ENCODE results near the gene RNF14. TPM values are rescaled to one million over a fixed set of nuclear protein-coding genes. Genes with fewer than 3 reads are reported as not detected.

Gene RNF14
- total RNA-seq, 1 experiment from 2014 or later: 20.1 TPM

GRCh38 chr5:142016556-142016955, 47.7 kb downstream of the RNF14 start:
- no peak overlapping the region for H3K14ac ChIP-seq (ENCODE audit: insufficient read depth, low read length)
- no peak overlapping the region for H3K56ac ChIP-seq (ENCODE audit: insufficient read length, low read depth, low read length)
- H4K5ac ChIP-seq (ENCODE audit: insufficient read length, low read depth, low read length): no peak overlapping the region
- no peak overlapping the region for H3K27ac ChIP-seq (ENCODE audit: insufficient read length, low read depth, low read length)
- Mint-ChIP-seq H3K9me3 (peaks cover 7 to 11% of the 10 kb centered on the region in 2 experiments; a peak in 4 of 5 replicates), H3K27ac (peak overlapping the region in 1 of 3 experiments; percentile 68; a peak in 1 of 7 replicates), H3K36me3 (ENCODE audit: insufficient read depth in 1 of 3, low read depth in 3 of 3) (peaks cover 0 to 7% (median 2%) of the 10 kb centered on the region in 3 experiments; a peak in 4 of 7 replicates), H3K27me3 (ENCODE audit: low read depth) (no peaks in the 10 kb centered on the region; the same call in 1 of the 2 replicates), H3K4me3 (no peak overlapping the region), H3K4me1 (peaks cover 8 to 11% of the 10 kb centered on the region in 2 experiments)
- H3K27me3 ChIP-seq (ENCODE audit: insufficient read depth, low read length): no peaks in the 10 kb centered on the region
- H3K79me2 ChIP-seq (ENCODE audit: insufficient read depth, low read length): no peaks in the 10 kb centered on the region
- DNase-seq: no peak
- WGBS (ENCODE audit: extremely low coverage, insufficient read length, low lambda C conversion rate): no CpG with 5 or more reads among the region's 4 CpGs
- H2AK5ac ChIP-seq (ENCODE audit: insufficient read length, low read length): no peak overlapping the region
- no peak overlapping the region for H2AFZ ChIP-seq (ENCODE audit: low read length)
- no peak overlapping the region for H2BK12ac ChIP-seq (ENCODE audit: insufficient read length, low read depth, low read length)
- H2BK120ac ChIP-seq (ENCODE audit: low read depth, low read length, poor library complexity, severe bottlenecking): no peak overlapping the region
- H4K20me1 ChIP-seq (ENCODE audit: control insufficient read depth, insufficient read depth, insufficient read length): no peaks in the 10 kb centered on the region
- no peak overlapping the region for H4K8ac ChIP-seq (replicated peaks; ENCODE audit: insufficient read length, low read depth, low read length)
- H3K9me3 ChIP-seq (ENCODE audit: control insufficient read depth, low read depth, low read length): no peaks in the 10 kb centered on the region
- no peak overlapping the region for H2BK15ac ChIP-seq (ENCODE audit: low read depth, low read length)
- TF ChIP-seq, protein P1, sequence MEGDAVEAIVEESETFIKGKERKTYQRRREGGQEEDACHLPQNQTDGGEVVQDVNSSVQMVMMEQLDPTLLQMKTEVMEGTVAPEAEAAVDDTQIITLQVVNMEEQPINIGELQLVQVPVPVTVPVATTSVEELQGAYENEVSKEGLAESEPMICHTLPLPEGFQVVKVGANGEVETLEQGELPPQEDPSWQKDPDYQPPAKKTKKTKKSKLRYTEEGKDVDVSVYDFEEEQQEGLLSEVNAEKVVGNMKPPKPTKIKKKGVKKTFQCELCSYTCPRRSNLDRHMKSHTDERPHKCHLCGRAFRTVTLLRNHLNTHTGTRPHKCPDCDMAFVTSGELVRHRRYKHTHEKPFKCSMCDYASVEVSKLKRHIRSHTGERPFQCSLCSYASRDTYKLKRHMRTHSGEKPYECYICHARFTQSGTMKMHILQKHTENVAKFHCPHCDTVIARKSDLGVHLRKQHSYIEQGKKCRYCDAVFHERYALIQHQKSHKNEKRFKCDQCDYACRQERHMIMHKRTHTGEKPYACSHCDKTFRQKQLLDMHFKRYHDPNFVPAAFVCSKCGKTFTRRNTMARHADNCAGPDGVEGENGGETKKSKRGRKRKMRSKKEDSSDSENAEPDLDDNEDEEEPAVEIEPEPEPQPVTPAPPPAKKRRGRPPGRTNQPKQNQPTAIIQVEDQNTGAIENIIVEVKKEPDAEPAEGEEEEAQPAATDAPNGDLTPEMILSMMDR (conservative IDR thresholded peaks at IDR 0.05): no peak
- H3K18ac ChIP-seq (ENCODE audit: insufficient read length, low read depth, low read length): no peak overlapping the region
- peaks cover 8% of the 10 kb centered on the region for H3K23me2 ChIP-seq (ENCODE audit: insufficient read length, low read depth, low read length, poor library complexity, severe bottlenecking)
- no peak overlapping the region for H2BK20ac ChIP-seq (ENCODE audit: low read depth, low read length, poor library complexity, severe bottlenecking)
- H3K4ac ChIP-seq (ENCODE audit: low read depth, low read length): no peak overlapping the region
- H3K23ac ChIP-seq (ENCODE audit: insufficient read length, low read depth, low read length): no peak overlapping the region
- H4K91ac ChIP-seq (ENCODE audit: insufficient read length, low read depth, low read length): no peak overlapping the region
- H3K79me1 ChIP-seq (ENCODE audit: insufficient read depth, low read depth, low read length, poor library complexity, severe bottlenecking): no peaks in the 10 kb centered on the region
- no peak overlapping the region for H3K9ac ChIP-seq (ENCODE audit: extremely low read depth, insufficient read length, low read length)
- no peak overlapping the region for H2BK5ac ChIP-seq (ENCODE audit: insufficient read length, low read length)
- no peaks in the 10 kb centered on the region; the same call in 1 of the 2 replicates for H3K4me1 ChIP-seq (ENCODE audit: insufficient read depth, low read length)
- H3T11ph ChIP-seq (ENCODE audit: low read length): no peak overlapping the region
- H3K4me2 ChIP-seq (ENCODE audit: insufficient read depth, insufficient read length, low read length): no peak overlapping the region
